Fibroblast of skin of scalp (primary cell): ENCODE data around the gene SCAMP2.

Experiments used
- DNase-seq: peaks from one replicate; pipeline ENCODE4 v3.0.0-alpha.2; 2013

The SCAMP2 gene

GRCh38 chr15:74837482-74838136 is 35.6 kb downstream of the SCAMP2 start:
- DNase-seq, result no peak

GRCh38 chr15:74836846-74837245 is 36.3 kb downstream of the SCAMP2 start:
- DNase-seq, result no peak

- DNase-seq, result peak; percentile 43
Measured at GRCh38 chr15:74835312-74835823, 37.8 kb downstream of the SCAMP2 start.

GRCh38 chr15:74833376-74834107 is 39.6 kb downstream of the SCAMP2 start:
- no peak for DNase-seq

- no peak for DNase-seq
Measured at GRCh38 chr15:74832826-74833225, 40.3 kb downstream of the SCAMP2 start.

GRCh38 chr15:74831813-74832495 is 41.2 kb downstream of the SCAMP2 start:
- DNase-seq, result no peak

- DNase-seq, result no peak
Measured at GRCh38 chr15:74830868-74831267, 42.3 kb downstream of the SCAMP2 start.

- no peak for DNase-seq
Measured at GRCh38 chr15:74829991-74830390, 43.2 kb downstream of the SCAMP2 start.

- DNase-seq, result peak; percentile 18
Measured at GRCh38 chr15:74829486-74829885, 43.7 kb downstream of the SCAMP2 start.

GRCh38 chr15:74828835-74829234 is 44.3 kb downstream of the SCAMP2 start:
- no peak for DNase-seq

- DNase-seq, result no peak
Measured at GRCh38 chr15:74827614-74828013, 45.6 kb downstream of the SCAMP2 start.

- no peak for DNase-seq
Measured at GRCh38 chr15:74826921-74827320, 46.2 kb downstream of the SCAMP2 start.

- peak; percentile 15 for DNase-seq
Measured at GRCh38 chr15:74826364-74826819, 46.8 kb downstream of the SCAMP2 start, which contains the start of gene CPLX3. TSS of gene CPLX3 (plus strand) at chr15:74826627. CDS start at chr15:74826704, 77 bp downstream.

GRCh38 chr15:74825866-74826265 is 47.3 kb downstream of the SCAMP2 start:
- no peak for DNase-seq

- no peak for DNase-seq
Measured at GRCh38 chr15:74824976-74825375, 48.2 kb downstream of the SCAMP2 start.

GRCh38 chr15:74823324-74823723 is 49.8 kb downstream of the SCAMP2 start:
- no peak for DNase-seq

- DNase-seq, result no peak
Measured at GRCh38 chr15:74822233-74822632, 50.9 kb downstream of the SCAMP2 start.

- DNase-seq, result no peak
Measured at GRCh38 chr15:74821790-74822158, 51.4 kb downstream of the SCAMP2 start.

GRCh38 chr15:74821091-74821789 is 51.9 kb downstream of the SCAMP2 start:
- DNase-seq, result no peak

- DNase-seq, result no peak
Measured at GRCh38 chr15:74820056-74820455, 53.1 kb downstream of the SCAMP2 start.

GRCh38 chr15:74817370-74817737 is 55.8 kb downstream of the SCAMP2 start:
- no peak for DNase-seq

- DNase-seq, result no peak
Measured at GRCh38 chr15:74816624-74817369, 56.4 kb downstream of the SCAMP2 start.
